HepG2 (cell line): Measurements from ENCODE around the gene LSM2. TPM values are rescaled to one million over a fixed set of nuclear protein-coding genes. Genes with fewer than 3 reads are reported as not detected.

Source experiments
- CBX1 ChIP-seq: IDR thresholded peaks from one replicate; pipeline ENCODE4 v1.6.1; 2016; ENCODE audit warnings: antibody characterized with exemption, low read depth
- ELF3 ChIP-seq: IDR thresholded peaks from 2 replicates; pipeline ENCODE4 v1.6.1; 2016; ENCODE audit warnings: missing genetic modification reagents, missing compliant biosample characterization
- GFI1 ChIP-seq: sonication (generic); formaldehyde crosslinking; IDR thresholded peaks from 2 replicates; pipeline ENCODE4 v1.5.0; 2020; ENCODE audit warnings: missing genetic modification reagents, mild to moderate bottlenecking, borderline replicate concordance
- GTF3A ChIP-seq: sonication (generic); formaldehyde crosslinking; conservative IDR thresholded peaks from 2 replicates; pipeline ENCODE4 v1.4.0; 2020; ENCODE audit warnings: mild to moderate bottlenecking, missing genetic modification reagents
- HMGA1 ChIP-seq: sonication (generic); formaldehyde crosslinking; conservative IDR thresholded peaks from 2 replicates; pipeline ENCODE4 v1.4.0; 2020; ENCODE audit warnings: missing genetic modification reagents
- KDM5A ChIP-seq: fragments of 200-600 bp; sonication (generic); IDR thresholded peaks from 2 replicates; pipeline ENCODE4 v1.7.0; 2018; ENCODE audit warnings: antibody characterized with exemption, mild to moderate bottlenecking, low read length, borderline replicate concordance
- KMT2A ChIP-seq: sonication (generic); formaldehyde crosslinking; IDR thresholded peaks from 2 replicates; pipeline ENCODE4 v1.4.0; 2020; ENCODE audit warnings: missing genetic modification reagents
- MBD4 ChIP-seq: IDR thresholded peaks from 2 replicates; pipeline ENCODE4 v1.6.1; 2012; ENCODE audit warnings: low read length, inconsistent platforms, borderline replicate concordance
- MBNL3 ChIP-seq: fragments of 250-450 bp; sonication (Bioruptor Pico); conservative IDR thresholded peaks from 2 replicates; pipeline ENCODE4 v1.8.0; 2022; ENCODE audit warnings: mild to moderate bottlenecking, inconsistent platforms
- PCBP2 ChIP-seq: fragments of 200-400 bp; formaldehyde crosslinking; optimal IDR thresholded peaks from 2 replicates; pipeline ENCODE3; 2018; ENCODE audit warnings: low read length, low read depth; ENCODE audit not compliant: poor library complexity, severe bottlenecking
- SP2 ChIP-seq: sonication (generic); formaldehyde crosslinking; IDR thresholded peaks from 2 replicates; pipeline ENCODE4 v1.5.1; 2020; ENCODE audit warnings: mild to moderate bottlenecking, missing genetic modification reagents
- SRF ChIP-seq: IDR thresholded peaks from 2 replicates; pipeline ENCODE4 v1.6.1; 2011; ENCODE audit warnings: mild to moderate bottlenecking, low read depth, low read length, moderate library complexity
- TBP ChIP-seq: sonication (generic); formaldehyde crosslinking; IDR thresholded peaks from 2 replicates; pipeline ENCODE4 v1.5.0; 2020; ENCODE audit warnings: missing genetic modification reagents
- TCF7 ChIP-seq: sonication (generic); IDR thresholded peaks from 2 replicates; pipeline ENCODE4 v1.6.1; 2016; ENCODE audit warnings: antibody characterized with exemption, low read depth
- XBP1 ChIP-seq: sonication (generic); formaldehyde crosslinking; IDR thresholded peaks from 2 replicates; pipeline ENCODE4 v1.5.0; 2020; ENCODE audit warnings: missing genetic modification reagents
- ZNF160 ChIP-seq: sonication (generic); formaldehyde crosslinking; IDR thresholded peaks from 2 replicates; pipeline ENCODE4 v1.8.0; 2022; ENCODE audit warnings: mild to moderate bottlenecking, inconsistent platforms, missing genetic modification reagents
- ZNF224 ChIP-seq: sonication (generic); formaldehyde crosslinking; IDR thresholded peaks from 2 replicates; pipeline ENCODE4 v1.5.0; 2020; ENCODE audit warnings: mild to moderate bottlenecking, missing genetic modification reagents
- ZNF570 ChIP-seq: sonication (generic); formaldehyde crosslinking; IDR thresholded peaks from 2 replicates; pipeline ENCODE4 v1.4.0; 2020; ENCODE audit warnings: mild to moderate bottlenecking, missing genetic modification reagents, borderline replicate concordance
- ZNF598 ChIP-seq: sonication (generic); formaldehyde crosslinking; IDR thresholded peaks from 2 replicates; pipeline ENCODE4 v1.5.1; 2020; ENCODE audit warnings: mild to moderate bottlenecking, missing genetic modification reagents, borderline replicate concordance
- ZNF614 ChIP-seq: IDR thresholded peaks from 2 replicates; pipeline ENCODE4 v1.6.1; 2018; ENCODE audit warnings: missing biosample characterization, missing genetic modification reagents, inconsistent platforms, borderline replicate concordance
- ZNF720 ChIP-seq: sonication (generic); formaldehyde crosslinking; IDR thresholded peaks from 2 replicates; pipeline ENCODE4 v1.4.0; 2020; ENCODE audit warnings: missing genetic modification reagents
- ZNF766 ChIP-seq: sonication (generic); formaldehyde crosslinking; IDR thresholded peaks from 2 replicates; pipeline ENCODE4 v1.5.0; 2020; ENCODE audit warnings: missing genetic modification reagents, borderline replicate concordance
- ZNF780A ChIP-seq: sonication (generic); formaldehyde crosslinking; IDR thresholded peaks from 2 replicates; pipeline ENCODE4 v1.8.0; 2022; ENCODE audit warnings: mild to moderate bottlenecking, missing genetic modification reagents, moderate library complexity
- ZSCAN22 ChIP-seq: sonication (generic); formaldehyde crosslinking; IDR thresholded peaks from 2 replicates; pipeline ENCODE4 v1.4.0; 2020; ENCODE audit warnings: mild to moderate bottlenecking, missing genetic modification reagents
- polyA plus RNA-seq, 8 experiments: library from polyadenylated mRNA; depleted of rRNA in 3 of 8; stranded (reverse) in 7 of 8; unstranded in 1 of 8; fragments of >200 nt; fragmentation: Illumina TruSeq in 4 of 8; extraction: Trizol in 4 of 8; gene quantifications; 2 replicates each; pipeline versions ENCODE4 v1.2.1 to v1.2.3, GENCODE V29; 2011 to 2016; ENCODE audit warnings: low read depth in 4 of 8, missing spikeins in 1 of 8, mixed read lengths in 1 of 8; ENCODE audit not compliant: insufficient read depth in 1 of 8
- total RNA-seq, 5 experiments: library from RNA; depleted of rRNA; stranded (reverse); fragments of >200 nt; fragmentation: Illumina TruSeq; extraction: Trizol; gene quantifications; 2 replicates each; pipeline ENCODE4 v1.2.3, GENCODE V29; 2016; ENCODE audit warnings: low read depth in 1 of 5
- TF ChIP-seq, protein P1 (sequence below): IDR thresholded peaks from 2 replicates; pipeline ENCODE4 v1.6.1; 2016
- TF ChIP-seq, protein P2 (sequence below): IDR thresholded peaks from 2 replicates; pipeline ENCODE4 v1.6.1; 2016; ENCODE audit warnings: low read depth, control low read depth
- TF ChIP-seq, protein P3 (sequence below): sonication (generic); formaldehyde crosslinking; IDR thresholded peaks from 2 replicates; pipeline ENCODE4 v1.4.0; 2020; ENCODE audit warnings: mild to moderate bottlenecking, missing genetic modification reagents

The LSM2 gene
- total and polyA plus RNA-seq, 2 of the 13 experiments (the other 11 are each of a cell fraction or from before 2014, with no cell fraction given): 69.4 to 90.5 TPM

DNA sequence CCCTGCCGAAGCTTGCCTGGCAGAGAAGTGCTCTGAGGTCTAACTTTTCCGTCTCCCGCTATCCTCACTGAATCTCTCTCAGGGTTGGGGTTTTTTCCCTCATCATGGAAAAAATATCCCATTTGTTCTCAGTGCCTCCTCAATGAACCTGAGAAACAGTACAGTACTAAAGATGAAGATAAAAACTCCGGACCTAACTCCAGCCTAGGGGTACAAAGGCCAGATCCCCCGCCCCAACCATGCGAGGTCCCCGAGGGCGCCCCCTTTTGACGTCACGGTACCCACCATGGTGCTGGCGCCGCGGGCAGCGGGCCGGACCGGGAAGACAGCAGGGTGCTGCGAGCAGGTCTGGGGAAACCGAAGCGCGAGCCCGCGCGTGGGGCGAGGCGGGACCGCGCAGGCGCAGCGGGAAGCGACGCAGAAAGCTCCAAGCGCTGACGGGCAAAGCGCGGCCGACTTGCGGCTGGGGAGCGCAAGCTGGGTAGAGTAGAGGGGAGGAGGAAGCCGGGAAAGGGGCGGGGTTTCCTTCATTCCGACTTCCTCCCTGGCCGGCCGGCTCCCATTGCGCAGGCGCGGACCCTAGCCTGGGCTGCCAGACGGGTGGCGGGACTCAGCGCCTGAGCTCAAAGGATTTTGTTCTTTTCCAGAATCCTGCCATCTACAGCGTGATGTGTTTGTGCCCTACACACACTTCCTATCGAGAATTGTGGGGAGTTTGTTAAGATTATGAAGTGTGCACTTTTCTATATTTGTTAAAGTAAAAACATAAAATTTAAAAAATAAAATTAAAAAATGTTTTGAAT, at the start of gene LSM2 (continued):
- TF ChIP-seq TCF7: no peak
- peak; percentile 92 for TF ChIP-seq ELF3 (CRISPR knock-in tag)
- TF ChIP-seq ZNF614: peak; percentile 75; the same call in 1 of the 2 replicates
- no peak for TF ChIP-seq TBP (CRISPR knock-in tag)
- TF ChIP-seq, protein P1, sequence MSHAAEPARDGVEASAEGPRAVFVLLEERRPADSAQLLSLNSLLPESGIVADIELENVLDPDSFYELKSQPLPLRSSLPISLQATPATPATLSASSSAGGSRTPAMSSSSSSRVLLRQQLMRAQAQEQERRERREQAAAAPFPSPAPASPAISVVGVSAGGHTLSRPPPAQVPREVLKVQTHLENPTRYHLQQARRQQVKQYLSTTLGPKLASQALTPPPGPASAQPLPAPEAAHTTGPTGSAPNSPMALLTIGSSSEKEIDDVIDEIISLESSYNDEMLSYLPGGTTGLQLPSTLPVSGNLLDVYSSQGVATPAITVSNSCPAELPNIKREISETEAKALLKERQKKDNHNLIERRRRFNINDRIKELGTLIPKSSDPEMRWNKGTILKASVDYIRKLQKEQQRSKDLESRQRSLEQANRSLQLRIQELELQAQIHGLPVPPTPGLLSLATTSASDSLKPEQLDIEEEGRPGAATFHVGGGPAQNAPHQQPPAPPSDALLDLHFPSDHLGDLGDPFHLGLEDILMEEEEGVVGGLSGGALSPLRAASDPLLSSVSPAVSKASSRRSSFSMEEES (CRISPR knock-in tag): peak; percentile 50; the same call in 1 of the 2 replicates
- no peak for TF ChIP-seq ZNF720 (CRISPR knock-in tag)
- TF ChIP-seq KMT2A: peak; percentile 78
- TF ChIP-seq ZNF780A: no peak; the same call in 1 of the 2 replicates
- no peak for TF ChIP-seq XBP1 (CRISPR knock-in tag)
- TF ChIP-seq CBX1: peak; percentile 84
- TF ChIP-seq ZNF766 (CRISPR knock-in tag): peak; percentile 93; the same call in 1 of the 2 replicates
- TF ChIP-seq, protein P2, sequence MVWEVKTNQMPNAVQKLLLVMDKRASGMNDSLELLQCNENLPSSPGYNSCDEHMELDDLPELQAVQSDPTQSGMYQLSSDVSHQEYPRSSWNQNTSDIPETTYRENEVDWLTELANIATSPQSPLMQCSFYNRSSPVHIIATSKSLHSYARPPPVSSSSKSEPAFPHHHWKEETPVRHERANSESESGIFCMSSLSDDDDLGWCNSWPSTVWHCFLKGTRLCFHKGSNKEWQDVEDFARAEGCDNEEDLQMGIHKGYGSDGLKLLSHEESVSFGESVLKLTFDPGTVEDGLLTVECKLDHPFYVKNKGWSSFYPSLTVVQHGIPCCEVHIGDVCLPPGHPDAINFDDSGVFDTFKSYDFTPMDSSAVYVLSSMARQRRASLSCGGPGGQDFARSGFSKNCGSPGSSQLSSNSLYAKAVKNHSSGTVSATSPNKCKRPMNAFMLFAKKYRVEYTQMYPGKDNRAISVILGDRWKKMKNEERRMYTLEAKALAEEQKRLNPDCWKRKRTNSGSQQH: peak; percentile 88
- TF ChIP-seq SRF: no peak
- no peak for TF ChIP-seq PCBP2
- TF ChIP-seq, protein P3, sequence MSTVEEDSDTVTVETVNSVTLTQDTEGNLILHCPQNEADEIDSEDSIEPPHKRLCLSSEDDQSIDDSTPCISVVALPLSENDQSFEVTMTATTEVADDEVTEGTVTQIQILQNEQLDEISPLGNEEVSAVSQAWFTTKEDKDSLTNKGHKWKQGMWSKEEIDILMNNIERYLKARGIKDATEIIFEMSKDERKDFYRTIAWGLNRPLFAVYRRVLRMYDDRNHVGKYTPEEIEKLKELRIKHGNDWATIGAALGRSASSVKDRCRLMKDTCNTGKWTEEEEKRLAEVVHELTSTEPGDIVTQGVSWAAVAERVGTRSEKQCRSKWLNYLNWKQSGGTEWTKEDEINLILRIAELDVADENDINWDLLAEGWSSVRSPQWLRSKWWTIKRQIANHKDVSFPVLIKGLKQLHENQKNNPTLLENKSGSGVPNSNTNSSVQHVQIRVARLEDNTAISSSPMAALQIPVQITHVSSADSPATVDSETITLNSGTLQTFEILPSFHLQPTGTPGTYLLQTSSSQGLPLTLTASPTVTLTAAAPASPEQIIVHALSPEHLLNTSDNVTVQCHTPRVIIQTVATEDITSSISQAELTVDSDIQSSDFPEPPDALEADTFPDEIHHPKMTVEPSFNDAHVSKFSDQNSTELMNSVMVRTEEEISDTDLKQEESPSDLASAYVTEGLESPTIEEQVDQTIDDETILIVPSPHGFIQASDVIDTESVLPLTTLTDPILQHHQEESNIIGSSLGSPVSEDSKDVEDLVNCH (CRISPR knock-in tag): peak; percentile 29
- TF ChIP-seq ZNF570 (CRISPR knock-in tag): no peak
- TF ChIP-seq MBNL3 (CRISPR knock-in tag): no peak
- no peak; the same call in none of the 2 replicates for TF ChIP-seq ZNF160 (CRISPR knock-in tag)
- no peak for TF ChIP-seq HMGA1
- peak; percentile 98; the same call in 1 of the 2 replicates for TF ChIP-seq ZNF598 (CRISPR knock-in tag)
- peak; percentile 97; the same call in 1 of the 2 replicates for TF ChIP-seq GTF3A (CRISPR knock-in tag)
- peak; percentile 69; the same call in 1 of the 2 replicates for TF ChIP-seq SP2 (CRISPR knock-in tag)
- no peak for TF ChIP-seq MBD4
- peak; percentile 80 for TF ChIP-seq GFI1 (CRISPR knock-in tag)
- TF ChIP-seq ZNF224 (CRISPR knock-in tag): 0 out of 2 replicates have a peak, but pooled peaks have one; percentile 71
- TF ChIP-seq ZSCAN22 (CRISPR knock-in tag): peak; percentile 79; the same call in 1 of the 2 replicates
- TF ChIP-seq KDM5A: peak; percentile 90; the same call in 1 of the 2 replicates
